ENCODE results near the gene NUDT19. TPM values are rescaled to one million over a fixed set of nuclear protein-coding genes. Genes with fewer than 3 reads are reported as not detected.

The NUDT19 gene
- total RNA-seq, 1 experiment from 2014 or later: 19.3 TPM

Other genes with a start within 250 kb of the NUDT19 start
- 294 and 308 TPM in 2 replicates for gene PDCD5, start 110.6 kb upstream of the NUDT19 start, total RNA-seq (2014; rRNA removed; shearing (Covaris generic))
- gene ANKRD27, start 16.6 kb upstream of the NUDT19 start, total RNA-seq (2014; rRNA removed; shearing (Covaris generic)): 19.3 and 27.6 TPM in 2 replicates
- 0.12 and 0.45 TPM in 2 replicates for gene RGS9BP, start 16.0 kb upstream of the NUDT19 start, total RNA-seq (2014; rRNA removed; shearing (Covaris generic))
- 0.10 and 0.17 TPM in 2 replicates for gene TDRD12, start 27.9 kb downstream of the NUDT19 start, total RNA-seq (2014; rRNA removed; shearing (Covaris generic))
- gene SLC7A9, start 177.9 kb downstream of the NUDT19 start, total RNA-seq (2014; rRNA removed; shearing (Covaris generic)): not detected in 2 replicates

All from H4 (cell line).